K562 (cell line): ENCODE data around the gene STUB1. TPM values are rescaled to one million over a fixed set of nuclear protein-coding genes. Genes with fewer than 3 reads are reported as not detected.

ENCODE experiments used
- CBFA2T3 ChIP-seq: fragments of 450-650 bp; IDR thresholded peaks from 2 replicates; pipeline ENCODE4 v1.6.1; 2017
- CHCHD3 ChIP-seq: fragments of 250-450 bp; sonication (Bioruptor Pico); IDR thresholded peaks from 2 replicates; pipeline ENCODE4 v2.1.2; 2022; ENCODE audit warnings: mild to moderate bottlenecking
- FOXA3 ChIP-seq, 2 experiments: fragments of 450-650 bp in 1 of 2; sonication (generic) in 1 of 2; formaldehyde crosslinking; IDR thresholded peaks in 1 of 2; conservative IDR thresholded peaks in 1 of 2; 2 replicates each; pipeline versions ENCODE4 v1.4.0 to v1.8.0; 2020 to 2022; ENCODE audit warnings: mild to moderate bottlenecking in 2 of 2, missing genetic modification reagents in 1 of 2
- KLF1 ChIP-seq: fragments of 450-650 bp; IDR thresholded peaks from 2 replicates; pipeline ENCODE4 v1.6.1; 2016; ENCODE audit warnings: missing genetic modification characterization, missing compliant biosample characterization
- RHOXF2B ChIP-seq: fragments of 250-450 bp; sonication (Bioruptor Pico); conservative IDR thresholded peaks from 2 replicates; pipeline ENCODE4 v1.5.1; 2021
- polyA plus RNA-seq, 8 experiments: library from polyadenylated mRNA; depleted of rRNA in 4 of 8; stranded (reverse) in 5 of 8; unstranded in 3 of 8; fragments of >200 nt; fragmentation: Nextera tagmentation in 2 of 8; fragmentation: Illumina TruSeq in 1 of 8; extraction: Ambion mirVana in 2 of 8; extraction: Trizol in 1 of 8; gene quantifications; 2 replicates each; pipeline versions ENCODE4 v1.2.1 to v1.2.3, GENCODE V29; 2011 to 2014; ENCODE audit warnings: inconsistent platforms in 1 of 8, missing spikeins in 1 of 8
- total RNA-seq, 7 experiments: library from RNA; depleted of rRNA in 6 of 7; stranded (reverse); fragments of >200 nt in 6 of 7; fragmentation: Illumina TruSeq in 2 of 7; extraction: Trizol in 2 of 7; gene quantifications; 2 replicates each; pipeline versions ENCODE4 v1.2.1 to v1.2.3, GENCODE V29; 2011 to 2021; ENCODE audit warnings: low replicate concordance in 1 of 7
- TF ChIP-seq, protein P1 (sequence below): fragments of 450-650 bp; formaldehyde crosslinking; conservative IDR thresholded peaks from 2 replicates; pipeline ENCODE4 v1.4.0; 2022; ENCODE audit warnings: mild to moderate bottlenecking, missing genetic modification characterization
- TF ChIP-seq, protein P2 (sequence below): IDR thresholded peaks from 2 replicates; pipeline ENCODE4 v1.6.1; 2016; ENCODE audit warnings: missing genetic modification characterization, missing compliant biosample characterization
- TF ChIP-seq, protein P3 (sequence below): fragments of 450-650 bp; formaldehyde crosslinking; IDR thresholded peaks from 2 replicates; pipeline ENCODE4 v1.4.0; 2022; ENCODE audit warnings: mild to moderate bottlenecking, moderate library complexity
- TF ChIP-seq, protein P4 (sequence below): fragments of 250-450 bp; sonication (Bioruptor Pico); IDR thresholded peaks from 2 replicates; pipeline ENCODE4 v1.5.0; 2021
- TF ChIP-seq, protein P5 (sequence below): fragments of 250-450 bp; sonication (Bioruptor Pico); IDR thresholded peaks from 2 replicates; pipeline ENCODE4 v1.8.0; 2022; ENCODE audit warnings: moderate library complexity, mild to moderate bottlenecking, inconsistent platforms
- TF ChIP-seq, protein P6 (sequence below), 3 experiments: IDR thresholded peaks in 2 of 3; conservative IDR thresholded peaks in 1 of 3; 2 replicates each; pipeline ENCODE4 v1.5.1; 2011 to 2012; ENCODE audit warnings: low read length in 3 of 3, mild to moderate bottlenecking in 3 of 3, control low read depth in 2 of 3, improper control_type of control experiment in 1 of 3, inconsistent platforms in 1 of 3, low read depth in 1 of 3, mixed read lengths in 1 of 3, moderate library complexity in 1 of 3; ENCODE audit not compliant: insufficient read depth in 2 of 3
- TF ChIP-seq, protein P7 (sequence below): sonication (generic); formaldehyde crosslinking; IDR thresholded peaks from 2 replicates; pipeline ENCODE4 v1.8.0; 2022; ENCODE audit warnings: mild to moderate bottlenecking, missing genetic modification reagents

Gene STUB1
- total and polyA plus RNA-seq, 9 of the 15 experiments (the other 6 are each of a cell fraction or from before 2014, with no cell fraction given) = 10.6 to 251 (median 152) TPM

DNA sequence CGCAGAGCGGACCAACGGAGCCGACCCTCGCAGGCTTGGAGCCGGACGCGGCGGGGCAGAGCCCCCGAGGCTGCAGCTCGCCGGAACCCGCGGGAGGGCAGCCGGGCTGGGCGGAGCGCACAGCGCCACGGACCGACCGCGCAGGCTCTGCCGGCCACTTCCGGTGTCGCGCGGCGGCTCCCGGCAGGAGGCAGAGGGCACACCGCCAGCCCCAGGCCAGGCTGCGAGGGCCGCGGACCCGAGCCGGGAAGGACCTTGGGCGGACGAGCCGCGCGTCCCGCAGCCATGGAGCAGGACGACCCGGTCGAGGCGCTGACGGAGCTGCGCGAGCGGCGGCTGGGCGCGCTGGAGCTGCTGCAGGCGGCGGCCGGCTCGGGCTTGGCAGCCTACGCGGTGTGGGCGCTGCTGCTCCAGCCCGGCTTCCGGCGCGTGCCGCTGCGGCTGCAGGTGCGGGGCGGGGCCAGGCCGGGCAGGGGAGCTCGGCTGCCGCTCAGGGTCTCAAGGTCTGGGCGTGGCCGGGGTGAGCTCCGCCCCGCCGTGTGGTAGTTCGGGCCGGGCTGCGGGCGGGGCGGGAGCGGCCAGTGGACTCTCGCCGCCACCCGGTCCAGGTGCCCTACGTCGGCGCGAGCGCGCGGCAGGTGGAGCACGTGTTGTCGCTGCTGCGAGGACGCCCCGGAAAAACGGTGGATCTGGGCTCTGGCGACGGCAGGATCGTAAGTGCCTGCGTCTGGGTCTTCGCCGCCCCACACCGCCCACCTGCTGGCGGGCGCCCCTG is 41.0 kb downstream of the STUB1 start, which contains the start of gene ANTKMT (continued):
- TF ChIP-seq, protein P1, sequence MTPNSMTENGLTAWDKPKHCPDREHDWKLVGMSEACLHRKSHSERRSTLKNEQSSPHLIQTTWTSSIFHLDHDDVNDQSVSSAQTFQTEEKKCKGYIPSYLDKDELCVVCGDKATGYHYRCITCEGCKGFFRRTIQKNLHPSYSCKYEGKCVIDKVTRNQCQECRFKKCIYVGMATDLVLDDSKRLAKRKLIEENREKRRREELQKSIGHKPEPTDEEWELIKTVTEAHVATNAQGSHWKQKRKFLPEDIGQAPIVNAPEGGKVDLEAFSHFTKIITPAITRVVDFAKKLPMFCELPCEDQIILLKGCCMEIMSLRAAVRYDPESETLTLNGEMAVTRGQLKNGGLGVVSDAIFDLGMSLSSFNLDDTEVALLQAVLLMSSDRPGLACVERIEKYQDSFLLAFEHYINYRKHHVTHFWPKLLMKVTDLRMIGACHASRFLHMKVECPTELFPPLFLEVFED (CRISPR knock-in tag) = no peak
- no peak for TF ChIP-seq CBFA2T3
- TF ChIP-seq, protein P2, sequence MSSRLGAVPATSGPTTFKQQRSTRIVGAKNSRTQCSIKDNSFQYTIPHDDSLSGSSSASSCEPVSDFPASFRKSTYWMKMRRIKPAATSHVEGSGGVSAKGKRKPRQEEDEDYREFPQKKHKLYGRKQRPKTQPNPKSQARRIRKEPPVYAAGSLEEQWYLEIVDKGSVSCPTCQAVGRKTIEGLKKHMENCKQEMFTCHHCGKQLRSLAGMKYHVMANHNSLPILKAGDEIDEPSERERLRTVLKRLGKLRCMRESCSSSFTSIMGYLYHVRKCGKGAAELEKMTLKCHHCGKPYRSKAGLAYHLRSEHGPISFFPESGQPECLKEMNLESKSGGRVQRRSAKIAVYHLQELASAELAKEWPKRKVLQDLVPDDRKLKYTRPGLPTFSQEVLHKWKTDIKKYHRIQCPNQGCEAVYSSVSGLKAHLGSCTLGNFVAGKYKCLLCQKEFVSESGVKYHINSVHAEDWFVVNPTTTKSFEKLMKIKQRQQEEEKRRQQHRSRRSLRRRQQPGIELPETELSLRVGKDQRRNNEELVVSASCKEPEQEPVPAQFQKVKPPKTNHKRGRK (tag) = no peak
- TF ChIP-seq, protein P3, sequence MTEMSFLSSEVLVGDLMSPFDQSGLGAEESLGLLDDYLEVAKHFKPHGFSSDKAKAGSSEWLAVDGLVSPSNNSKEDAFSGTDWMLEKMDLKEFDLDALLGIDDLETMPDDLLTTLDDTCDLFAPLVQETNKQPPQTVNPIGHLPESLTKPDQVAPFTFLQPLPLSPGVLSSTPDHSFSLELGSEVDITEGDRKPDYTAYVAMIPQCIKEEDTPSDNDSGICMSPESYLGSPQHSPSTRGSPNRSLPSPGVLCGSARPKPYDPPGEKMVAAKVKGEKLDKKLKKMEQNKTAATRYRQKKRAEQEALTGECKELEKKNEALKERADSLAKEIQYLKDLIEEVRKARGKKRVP = no peak
- TF ChIP-seq, protein P4, sequence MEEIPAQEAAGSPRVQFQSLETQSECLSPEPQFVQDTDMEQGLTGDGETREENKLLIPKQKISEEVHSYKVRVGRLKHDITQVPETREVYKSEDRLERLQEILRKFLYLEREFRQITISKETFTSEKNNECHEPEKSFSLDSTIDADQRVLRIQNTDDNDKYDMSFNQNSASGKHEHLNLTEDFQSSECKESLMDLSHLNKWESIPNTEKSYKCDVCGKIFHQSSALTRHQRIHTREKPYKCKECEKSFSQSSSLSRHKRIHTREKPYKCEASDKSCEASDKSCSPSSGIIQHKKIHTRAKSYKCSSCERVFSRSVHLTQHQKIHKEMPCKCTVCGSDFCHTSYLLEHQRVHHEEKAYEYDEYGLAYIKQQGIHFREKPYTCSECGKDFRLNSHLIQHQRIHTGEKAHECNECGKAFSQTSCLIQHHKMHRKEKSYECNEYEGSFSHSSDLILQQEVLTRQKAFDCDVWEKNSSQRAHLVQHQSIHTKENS (CRISPR knock-in tag) = no peak
- TF ChIP-seq, protein P5, sequence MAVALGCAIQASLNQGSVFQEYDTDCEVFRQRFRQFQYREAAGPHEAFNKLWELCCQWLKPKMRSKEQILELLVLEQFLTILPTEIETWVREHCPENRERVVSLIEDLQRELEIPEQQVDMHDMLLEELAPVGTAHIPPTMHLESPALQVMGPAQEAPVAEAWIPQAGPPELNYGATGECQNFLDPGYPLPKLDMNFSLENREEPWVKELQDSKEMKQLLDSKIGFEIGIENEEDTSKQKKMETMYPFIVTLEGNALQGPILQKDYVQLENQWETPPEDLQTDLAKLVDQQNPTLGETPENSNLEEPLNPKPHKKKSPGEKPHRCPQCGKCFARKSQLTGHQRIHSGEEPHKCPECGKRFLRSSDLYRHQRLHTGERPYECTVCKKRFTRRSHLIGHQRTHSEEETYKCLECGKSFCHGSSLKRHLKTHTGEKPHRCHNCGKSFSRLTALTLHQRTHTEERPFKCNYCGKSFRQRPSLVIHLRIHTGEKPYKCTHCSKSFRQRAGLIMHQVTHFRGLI (CRISPR knock-in tag) = peak; percentile 85; the same call in 1 of the 2 replicates
- TF ChIP-seq, protein P6, sequence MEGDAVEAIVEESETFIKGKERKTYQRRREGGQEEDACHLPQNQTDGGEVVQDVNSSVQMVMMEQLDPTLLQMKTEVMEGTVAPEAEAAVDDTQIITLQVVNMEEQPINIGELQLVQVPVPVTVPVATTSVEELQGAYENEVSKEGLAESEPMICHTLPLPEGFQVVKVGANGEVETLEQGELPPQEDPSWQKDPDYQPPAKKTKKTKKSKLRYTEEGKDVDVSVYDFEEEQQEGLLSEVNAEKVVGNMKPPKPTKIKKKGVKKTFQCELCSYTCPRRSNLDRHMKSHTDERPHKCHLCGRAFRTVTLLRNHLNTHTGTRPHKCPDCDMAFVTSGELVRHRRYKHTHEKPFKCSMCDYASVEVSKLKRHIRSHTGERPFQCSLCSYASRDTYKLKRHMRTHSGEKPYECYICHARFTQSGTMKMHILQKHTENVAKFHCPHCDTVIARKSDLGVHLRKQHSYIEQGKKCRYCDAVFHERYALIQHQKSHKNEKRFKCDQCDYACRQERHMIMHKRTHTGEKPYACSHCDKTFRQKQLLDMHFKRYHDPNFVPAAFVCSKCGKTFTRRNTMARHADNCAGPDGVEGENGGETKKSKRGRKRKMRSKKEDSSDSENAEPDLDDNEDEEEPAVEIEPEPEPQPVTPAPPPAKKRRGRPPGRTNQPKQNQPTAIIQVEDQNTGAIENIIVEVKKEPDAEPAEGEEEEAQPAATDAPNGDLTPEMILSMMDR (IDR thresholded peaks at IDR 0.05 in 2 of 3, conservative IDR thresholded peaks at IDR 0.05 in 1 of 3; ENCODE audit: insufficient read depth in 2 of 3, low read depth in 1 of 3, low read length in 3 of 3) = peak in 1 of 3 experiments; percentile 18; a peak in 2 of 6 replicates
- peak; percentile 88 for TF ChIP-seq KLF1
- TF ChIP-seq, protein P7, sequence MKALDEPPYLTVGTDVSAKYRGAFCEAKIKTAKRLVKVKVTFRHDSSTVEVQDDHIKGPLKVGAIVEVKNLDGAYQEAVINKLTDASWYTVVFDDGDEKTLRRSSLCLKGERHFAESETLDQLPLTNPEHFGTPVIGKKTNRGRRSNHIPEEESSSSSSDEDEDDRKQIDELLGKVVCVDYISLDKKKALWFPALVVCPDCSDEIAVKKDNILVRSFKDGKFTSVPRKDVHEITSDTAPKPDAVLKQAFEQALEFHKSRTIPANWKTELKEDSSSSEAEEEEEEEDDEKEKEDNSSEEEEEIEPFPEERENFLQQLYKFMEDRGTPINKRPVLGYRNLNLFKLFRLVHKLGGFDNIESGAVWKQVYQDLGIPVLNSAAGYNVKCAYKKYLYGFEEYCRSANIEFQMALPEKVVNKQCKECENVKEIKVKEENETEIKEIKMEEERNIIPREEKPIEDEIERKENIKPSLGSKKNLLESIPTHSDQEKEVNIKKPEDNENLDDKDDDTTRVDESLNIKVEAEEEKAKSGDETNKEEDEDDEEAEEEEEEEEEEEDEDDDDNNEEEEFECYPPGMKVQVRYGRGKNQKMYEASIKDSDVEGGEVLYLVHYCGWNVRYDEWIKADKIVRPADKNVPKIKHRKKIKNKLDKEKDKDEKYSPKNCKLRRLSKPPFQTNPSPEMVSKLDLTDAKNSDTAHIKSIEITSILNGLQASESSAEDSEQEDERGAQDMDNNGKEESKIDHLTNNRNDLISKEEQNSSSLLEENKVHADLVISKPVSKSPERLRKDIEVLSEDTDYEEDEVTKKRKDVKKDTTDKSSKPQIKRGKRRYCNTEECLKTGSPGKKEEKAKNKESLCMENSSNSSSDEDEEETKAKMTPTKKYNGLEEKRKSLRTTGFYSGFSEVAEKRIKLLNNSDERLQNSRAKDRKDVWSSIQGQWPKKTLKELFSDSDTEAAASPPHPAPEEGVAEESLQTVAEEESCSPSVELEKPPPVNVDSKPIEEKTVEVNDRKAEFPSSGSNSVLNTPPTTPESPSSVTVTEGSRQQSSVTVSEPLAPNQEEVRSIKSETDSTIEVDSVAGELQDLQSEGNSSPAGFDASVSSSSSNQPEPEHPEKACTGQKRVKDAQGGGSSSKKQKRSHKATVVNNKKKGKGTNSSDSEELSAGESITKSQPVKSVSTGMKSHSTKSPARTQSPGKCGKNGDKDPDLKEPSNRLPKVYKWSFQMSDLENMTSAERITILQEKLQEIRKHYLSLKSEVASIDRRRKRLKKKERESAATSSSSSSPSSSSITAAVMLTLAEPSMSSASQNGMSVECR (CRISPR knock-in tag) = peak; percentile 90
- no peak; a peak in 1 of 4 replicates for TF ChIP-seq FOXA3 (CRISPR knock-in tag; conservative IDR thresholded peaks at IDR 0.05 in 1 of 2, IDR thresholded peaks at IDR 0.05 in 1 of 2)
- TF ChIP-seq RHOXF2B (CRISPR knock-in tag) = no peak
- TF ChIP-seq CHCHD3 (CRISPR knock-in tag) = no peak
